ENCODE measurements around the gene MRTFB.

The MRTFB gene

GRCh38 chr16:14264327-14264943 lies 193.3 kb downstream of the MRTFB start:
- Histone ChIP-seq H3K4me3 (ENCODE audit: low read depth, low read length) (no peak overlapping the region), H3K27me3 (no peaks in the 10 kb centered on the region), H3K4me1 (no peaks in the 10 kb centered on the region), H3K9me3 (no peaks in the 10 kb centered on the region), H3K36me3 (peaks cover 13% of the 10 kb centered on the region)
- DNase-seq: no peak
- TF ChIP-seq CTCF (IDR thresholded peaks at IDR 0.05; ENCODE audit: low read depth, low read length): no peak

- H3K27me3 ChIP-seq: no peaks in the 10 kb centered on the region
- no peak for DNase-seq
- H3K36me3 ChIP-seq: peaks cover 6% of the 10 kb centered on the region
- TF ChIP-seq CTCF (IDR thresholded peaks at IDR 0.05; ENCODE audit: low read depth, low read length): no peak
- H3K9me3 ChIP-seq: no peaks in the 10 kb centered on the region
- no peak overlapping the region for H3K4me3 ChIP-seq (ENCODE audit: low read depth, low read length)
- no peaks in the 10 kb centered on the region for H3K4me1 ChIP-seq
Measured at GRCh38 chr16:14268073-14268472, 197.0 kb downstream of the MRTFB start.

DNA sequence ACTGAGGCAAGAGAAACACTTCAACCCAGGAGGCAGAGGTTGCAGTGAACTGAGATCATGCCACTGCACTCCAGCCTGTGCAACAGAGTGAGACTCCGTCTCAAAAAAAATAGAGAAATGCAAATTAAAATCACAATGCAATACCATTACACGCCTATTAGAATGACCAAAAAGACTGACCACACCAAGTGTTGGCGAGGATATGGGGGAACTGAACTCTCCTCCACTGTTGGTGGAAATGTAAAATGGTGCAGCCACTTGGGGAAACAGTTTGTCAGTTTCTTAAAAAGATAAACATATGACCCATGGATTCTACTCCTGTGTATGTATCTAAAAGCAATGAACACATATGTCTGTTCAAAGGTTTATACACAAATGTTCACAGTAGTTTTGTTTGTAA lies 204.8 kb downstream of the MRTFB start:
- Histone ChIP-seq H3K9me3 (no peaks in the 10 kb centered on the region), H3K4me1 (no peaks in the 10 kb centered on the region), H3K27me3 (no peaks in the 10 kb centered on the region; the same call in 1 of the 2 replicates), H3K4me3 (ENCODE audit: low read depth, low read length) (no peak overlapping the region), H3K36me3 (no peaks in the 10 kb centered on the region)
- no peak for DNase-seq
- TF ChIP-seq CTCF (IDR thresholded peaks at IDR 0.05; ENCODE audit: low read depth, low read length): no peak

DNA sequence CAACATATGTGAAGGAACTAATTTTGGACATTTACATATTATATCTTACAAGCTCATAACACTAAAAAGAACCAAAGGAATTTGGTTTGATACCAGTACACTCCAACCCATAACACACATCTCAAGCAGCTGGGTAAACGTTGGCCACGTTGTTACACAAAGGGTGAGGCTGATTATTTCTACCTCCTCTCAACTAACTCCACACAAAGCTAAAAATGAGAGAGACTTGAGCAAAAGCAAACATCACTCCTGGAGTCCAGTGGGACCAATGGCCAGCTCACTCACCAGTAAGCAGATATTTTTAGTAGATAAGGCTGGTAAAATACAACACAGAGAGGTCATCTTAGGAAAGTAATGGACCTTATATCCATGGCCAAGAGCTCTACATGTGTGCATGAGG lies 207.6 kb downstream of the MRTFB start:
- Histone ChIP-seq H3K9me3 (no peaks in the 10 kb centered on the region), H3K27me3 (no peaks in the 10 kb centered on the region; the same call in 1 of the 2 replicates), H3K4me1 (no peaks in the 10 kb centered on the region), H3K4me3 (ENCODE audit: low read depth, low read length) (no peak overlapping the region), H3K36me3 (no peaks in the 10 kb centered on the region)
- no peak for TF ChIP-seq CTCF (IDR thresholded peaks at IDR 0.05; ENCODE audit: low read depth, low read length)
- DNase-seq: no peak

DNA sequence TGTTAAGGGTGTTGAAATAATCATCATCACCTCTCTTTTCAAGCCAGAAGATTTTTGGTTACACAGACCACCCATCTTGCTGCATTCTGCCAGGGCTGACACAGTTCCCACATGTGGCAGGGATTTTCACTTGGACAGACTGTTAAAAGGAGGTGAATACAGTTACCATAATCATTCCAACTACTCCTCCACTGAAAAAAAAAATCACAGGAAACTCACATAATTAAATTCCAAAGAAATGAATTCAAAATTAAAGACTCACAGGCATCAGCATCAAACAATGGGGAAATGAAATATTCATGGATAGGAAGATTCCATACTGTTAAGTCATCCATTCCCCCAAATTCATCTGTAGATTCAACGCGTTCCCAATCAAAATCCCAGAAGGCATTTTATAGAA lies 209.4 kb downstream of the MRTFB start:
- no peak overlapping the region for H3K4me3 ChIP-seq (ENCODE audit: low read depth, low read length)
- no peaks in the 10 kb centered on the region for H3K36me3 ChIP-seq
- no peaks in the 10 kb centered on the region for H3K9me3 ChIP-seq
- H3K4me1 ChIP-seq: no peaks in the 10 kb centered on the region
- H3K27me3 ChIP-seq: no peaks in the 10 kb centered on the region; the same call in 1 of the 2 replicates
- TF ChIP-seq CTCF (IDR thresholded peaks at IDR 0.05; ENCODE audit: low read depth, low read length): no peak
- DNase-seq: no peak

DNA sequence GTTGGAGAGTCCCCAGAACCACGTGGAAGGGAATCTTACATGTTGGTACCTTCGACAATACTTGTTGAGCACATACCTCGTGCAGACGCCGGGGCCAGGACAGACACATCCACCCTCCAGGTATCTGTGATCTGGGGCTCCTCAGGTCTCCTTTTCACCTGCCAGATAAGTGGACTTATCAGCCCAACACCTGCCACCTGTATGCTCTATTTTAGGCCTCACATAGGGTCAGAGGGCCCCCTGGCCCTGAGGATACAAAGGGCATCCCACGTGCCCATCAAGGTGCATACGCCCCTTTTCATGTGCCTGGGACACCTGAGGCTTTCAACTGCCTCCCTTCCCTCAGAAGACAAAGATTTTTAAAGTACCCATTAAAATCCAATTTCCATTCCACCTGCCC lies 212.7 kb downstream of the MRTFB start:
- no peak overlapping the region for H3K4me3 ChIP-seq (ENCODE audit: low read depth, low read length)
- no peaks in the 10 kb centered on the region for H3K27me3 ChIP-seq
- DNase-seq: no peak
- no peaks in the 10 kb centered on the region for H3K4me1 ChIP-seq
- no peaks in the 10 kb centered on the region for H3K9me3 ChIP-seq
- no peak for TF ChIP-seq CTCF (IDR thresholded peaks at IDR 0.05; ENCODE audit: low read depth, low read length)
- no peaks in the 10 kb centered on the region for H3K36me3 ChIP-seq
